GM13976 (cell line): Measurements from ENCODE around the gene METTL24.

ENCODE experiments used
- DNase-seq: peaks from one replicate; pipeline ENCODE4 v3.0.0; 2012; ENCODE audit warnings: low spot score
- in situ Hi-C: fragments of 300-500 bp; cut with MboI; formaldehyde crosslinking; loops from one replicate; pipeline ENCODE4 v1.12.0; 2022; ENCODE audit warnings: low sequenced_read_pairs, mixed read lengths, inconsistent platforms; ENCODE audit not compliant: unreplicated experiment
- TF ChIP-seq, protein P1 (sequence below): IDR thresholded peaks from 2 replicates; pipeline ENCODE4 v1.5.1; 2012; ENCODE audit warnings: borderline replicate concordance, mild to moderate bottlenecking; ENCODE audit not compliant: insufficient read depth; ENCODE audit errors: extremely low read depth, missing control alignments, control extremely low read depth

METTL24 gene

DNA sequence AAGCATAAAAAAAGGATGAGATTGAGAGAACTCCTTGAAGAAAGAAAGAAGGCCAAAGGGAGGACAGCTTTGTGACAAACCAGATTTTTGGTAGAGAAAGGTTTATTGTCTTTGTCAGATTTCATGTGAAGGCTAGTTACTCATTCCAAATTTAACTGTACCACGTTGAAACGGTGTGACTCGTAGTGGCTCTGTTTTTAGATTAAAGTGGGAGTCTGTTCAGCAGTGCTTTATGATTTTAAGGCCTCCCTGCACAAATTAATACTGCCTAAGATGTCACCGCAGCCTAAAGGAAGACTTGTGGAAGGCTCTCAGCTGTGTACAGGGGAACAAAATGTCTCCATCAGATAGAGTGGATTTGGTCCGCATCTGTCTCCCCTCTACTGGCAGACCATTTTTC, 142.0 kb downstream of the METTL24 start:
- in situ Hi-C loops, result no loop called here
- DNase-seq, result no peak

GRCh38 chr6:110214338-110214737, 143.8 kb downstream of the METTL24 start:
- DNase-seq, result no peak
- in situ Hi-C loops, result no loop called here
- TF ChIP-seq, protein P1, sequence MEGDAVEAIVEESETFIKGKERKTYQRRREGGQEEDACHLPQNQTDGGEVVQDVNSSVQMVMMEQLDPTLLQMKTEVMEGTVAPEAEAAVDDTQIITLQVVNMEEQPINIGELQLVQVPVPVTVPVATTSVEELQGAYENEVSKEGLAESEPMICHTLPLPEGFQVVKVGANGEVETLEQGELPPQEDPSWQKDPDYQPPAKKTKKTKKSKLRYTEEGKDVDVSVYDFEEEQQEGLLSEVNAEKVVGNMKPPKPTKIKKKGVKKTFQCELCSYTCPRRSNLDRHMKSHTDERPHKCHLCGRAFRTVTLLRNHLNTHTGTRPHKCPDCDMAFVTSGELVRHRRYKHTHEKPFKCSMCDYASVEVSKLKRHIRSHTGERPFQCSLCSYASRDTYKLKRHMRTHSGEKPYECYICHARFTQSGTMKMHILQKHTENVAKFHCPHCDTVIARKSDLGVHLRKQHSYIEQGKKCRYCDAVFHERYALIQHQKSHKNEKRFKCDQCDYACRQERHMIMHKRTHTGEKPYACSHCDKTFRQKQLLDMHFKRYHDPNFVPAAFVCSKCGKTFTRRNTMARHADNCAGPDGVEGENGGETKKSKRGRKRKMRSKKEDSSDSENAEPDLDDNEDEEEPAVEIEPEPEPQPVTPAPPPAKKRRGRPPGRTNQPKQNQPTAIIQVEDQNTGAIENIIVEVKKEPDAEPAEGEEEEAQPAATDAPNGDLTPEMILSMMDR, result no peak

More for the DNA sequence above, 142.0 kb downstream of the METTL24 start:
- TF ChIP-seq, protein P1, result no peak

DNA sequence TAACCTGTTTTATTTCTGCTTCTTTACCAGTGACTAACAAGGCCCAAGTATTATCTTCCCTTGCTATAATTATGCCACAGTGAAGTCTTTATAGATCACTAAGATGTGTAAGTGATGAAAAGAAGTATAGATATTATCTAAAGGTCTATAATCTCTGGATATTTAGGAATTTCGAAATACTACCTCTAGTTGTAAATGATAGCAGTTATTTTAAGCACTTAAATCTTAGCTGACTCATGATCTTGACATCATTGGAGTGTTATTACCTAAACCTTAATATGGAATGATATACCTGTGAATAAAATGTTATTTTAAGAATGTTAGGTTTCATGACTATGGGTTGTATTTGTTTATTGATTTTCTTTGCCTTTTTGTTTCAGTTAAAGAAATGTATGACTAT, 146.4 kb downstream of the METTL24 start:
- TF ChIP-seq, protein P1, result no peak
- no peak for DNase-seq
- in situ Hi-C loops, result no loop called here

DNA sequence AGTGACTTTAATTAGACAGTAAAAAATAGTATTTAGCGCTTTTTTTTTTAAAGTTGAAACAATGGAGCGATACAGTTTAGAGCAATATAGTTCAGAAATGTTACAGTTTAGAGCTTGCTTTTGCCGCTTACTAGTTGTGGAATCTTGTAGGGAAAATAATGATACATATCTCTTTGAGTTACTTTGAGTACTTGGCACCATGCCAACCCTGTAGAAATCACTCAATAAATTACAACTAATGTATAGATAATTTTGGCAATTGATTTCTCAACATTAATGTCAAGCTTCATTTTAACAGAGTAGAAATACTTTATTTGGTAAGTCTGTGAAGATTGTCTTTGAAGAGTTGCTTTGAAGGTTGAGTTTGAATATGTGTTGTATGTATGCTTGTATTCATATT, 150.5 kb downstream of the METTL24 start:
- TF ChIP-seq, protein P1, result no peak
- DNase-seq, result no peak
- in situ Hi-C loops, result no loop called here

DNA sequence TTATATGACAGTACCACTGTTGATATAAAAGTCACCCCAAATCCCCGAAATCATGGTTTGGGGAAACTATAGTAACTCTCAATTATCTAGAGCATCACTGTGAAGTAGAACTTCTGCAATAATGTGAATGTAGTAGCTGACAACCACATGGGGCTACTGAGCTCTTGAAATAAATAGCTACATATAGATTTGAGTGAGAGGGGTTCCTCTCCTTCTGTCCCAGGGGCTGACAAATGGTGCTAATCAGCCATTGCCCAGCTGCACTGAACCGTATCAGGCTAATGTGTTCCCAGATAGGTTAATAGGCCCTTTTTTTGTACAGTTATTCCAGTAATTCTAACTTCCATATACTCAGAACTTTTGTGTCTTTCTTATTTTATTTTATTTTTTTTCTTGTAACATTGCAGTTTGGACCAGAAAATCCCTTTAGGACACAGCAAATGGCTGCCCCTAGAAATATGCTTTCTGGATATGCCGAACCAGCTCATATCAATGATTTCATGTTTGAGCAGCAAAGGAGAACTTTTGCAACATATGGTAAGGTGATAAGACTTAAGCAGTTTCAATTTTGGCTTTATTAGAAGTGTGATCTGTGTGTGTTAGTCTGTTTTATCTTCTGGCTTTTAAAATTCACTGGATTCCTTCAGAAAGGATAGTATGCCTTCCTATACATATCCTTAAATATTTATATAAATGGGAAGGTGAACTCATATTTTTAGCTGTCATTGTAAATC, 156.8 kb downstream of the METTL24 start:
- no peak for DNase-seq
- in situ Hi-C loops, result no loop called here
- TF ChIP-seq, protein P1, result no peak

DNA sequence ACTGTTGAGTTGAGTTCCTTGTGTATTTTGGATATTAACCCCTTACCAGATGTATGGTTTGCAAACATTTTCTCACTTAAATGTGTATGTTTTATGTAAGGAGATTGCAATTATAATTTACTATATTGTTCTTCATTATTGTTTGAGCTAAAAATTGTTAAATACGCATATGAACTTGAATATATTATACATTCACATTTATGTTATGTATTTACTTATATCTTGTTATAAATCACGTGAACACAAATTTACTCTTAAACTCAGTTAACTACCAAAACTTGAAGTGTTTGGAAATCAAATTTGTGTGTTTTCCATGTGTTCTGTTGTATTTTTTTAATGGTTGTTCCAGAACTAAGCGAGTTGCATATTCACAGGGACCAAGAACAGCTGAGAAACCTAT, 159.6 kb downstream of the METTL24 start:
- in situ Hi-C loops, result no loop called here
- DNase-seq, result no peak
- TF ChIP-seq, protein P1, result no peak
